ENCODE measurements around the gene LTBP1.

- no peak for TF ChIP-seq CTCF (IDR thresholded peaks at IDR 0.05; ENCODE audit: insufficient read depth, low read depth, low read length)
- TF ChIP-seq EZH2 (IDR thresholded peaks at IDR 0.05; ENCODE audit: insufficient read depth, low read length) = no peak
These were observed 124.8 kb downstream of the LTBP1 start for GRCh38 chr2:33071591-33071990.

Data from astrocyte (in vitro differentiated cells and primary cell).